Medulla oblongata (tissue), 1 donor: ENCODE measurements around the gene CCPG1.

Experiments
- DNase-seq: peaks from one replicate; pipeline ENCODE4 v3.0.0-alpha.2; 2015; ENCODE audit errors: extremely low spot score

CCPG1 gene

DNA sequence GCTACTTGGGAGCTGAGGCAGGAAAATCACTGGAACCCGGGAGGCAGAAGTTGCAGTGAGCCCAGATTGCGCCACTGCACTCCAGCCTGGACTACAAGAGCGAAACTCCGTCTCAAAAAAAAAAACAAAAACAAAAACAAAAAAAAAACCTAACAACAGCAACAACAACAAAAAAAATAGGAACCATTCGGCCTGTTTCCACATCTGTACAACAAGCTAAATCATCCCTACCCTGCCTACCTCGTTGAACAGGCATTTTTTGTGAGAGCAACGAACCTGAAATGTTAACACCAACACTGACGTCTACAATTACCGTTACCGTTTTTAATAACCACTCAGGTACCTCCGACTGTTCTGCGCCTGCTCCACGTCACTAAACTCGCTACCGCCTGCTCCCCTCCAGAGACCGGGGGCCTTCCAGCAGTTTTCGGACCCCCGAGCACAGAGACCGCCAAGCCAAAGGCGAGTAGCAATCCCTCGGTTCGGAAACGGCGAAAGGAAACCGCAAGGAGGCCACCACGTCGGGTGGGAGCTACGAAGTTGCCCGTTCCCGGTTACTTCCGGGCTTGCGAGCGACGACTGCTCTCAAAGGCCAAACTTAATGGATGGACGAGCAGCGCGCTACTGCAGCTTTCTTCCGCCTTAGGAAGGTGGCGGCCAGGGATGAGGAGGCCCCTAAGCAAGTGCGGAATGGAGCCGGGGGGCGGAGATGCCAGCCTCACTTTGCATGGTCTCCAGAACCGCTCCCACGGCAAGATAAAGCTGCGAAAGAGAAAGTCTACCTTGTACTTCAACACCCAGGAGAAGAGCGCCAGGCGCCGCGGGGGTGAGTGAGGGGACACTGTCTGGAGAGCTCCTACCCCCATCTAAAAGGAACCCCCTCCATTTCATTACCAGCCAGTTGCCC lies 89.3 kb downstream of the CCPG1 start, which contains the start of the genes PIGB and PIGBOS1:
TSS of gene PIGB (plus strand) at position 635 of the 907 bp plus-strand sequence. CDS start at position 664, 29 bp downstream.
TSS of gene PIGBOS1 (minus strand) at position 536 of the 907 bp plus-strand sequence. CDS start 1,331 bp downstream, outside the sequence.
- peak; percentile 90 for DNase-seq
